Dermis lymphatic vessel endothelial cell (primary cell): Measurements from ENCODE around the gene RGS5. TPM values are rescaled to one million over a fixed set of nuclear protein-coding genes. Genes with fewer than 3 reads are reported as not detected.

Experiments used
- total RNA-seq: library from RNA; depleted of rRNA; stranded (reverse); fragments of >200 nt; gene quantifications from 2 replicates; pipeline ENCODE4 v1.2.1, GENCODE V29; 2014

RGS5 gene
- total RNA-seq, result 0.54 and 0.77 TPM in 2 replicates

DNA sequence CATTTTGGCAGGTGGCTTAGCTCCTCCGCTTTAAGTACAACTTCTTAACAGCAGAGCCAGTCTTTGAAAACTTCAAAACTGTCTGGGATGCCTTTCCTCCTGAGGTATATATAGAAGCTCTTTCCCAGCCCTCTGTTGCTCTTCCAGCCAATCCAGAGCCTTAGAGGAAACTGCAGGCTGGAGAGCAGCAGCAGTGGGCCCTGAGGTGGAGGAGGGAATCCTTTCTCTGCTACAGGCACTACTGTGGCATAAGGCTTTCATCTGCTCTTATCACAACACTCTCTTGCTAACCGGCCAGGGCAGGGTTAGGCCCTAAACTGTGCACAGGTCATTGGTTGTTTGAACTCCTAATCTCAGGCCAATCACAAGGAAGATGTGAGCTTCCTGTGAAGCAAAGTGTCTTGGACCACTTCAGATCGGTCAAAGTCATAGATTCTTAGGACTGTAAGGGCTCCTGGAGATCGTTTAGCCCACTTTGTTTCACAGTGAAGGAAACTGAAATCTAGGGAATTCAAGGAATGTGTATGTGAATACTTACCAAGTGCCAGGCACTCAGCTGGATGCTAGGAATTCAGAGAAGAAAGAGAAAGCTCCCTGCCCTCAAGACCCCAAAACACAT, at the start of gene RGS5:
TSS of gene RGS5 (minus strand) at position 84 of the 619 bp plus-strand sequence. CDS start at position 3, 81 bp downstream.

Other genes starting within 250 kb of the RGS5 start
- gene RGS4, start 133.6 kb downstream of the RGS5 start, total RNA-seq, result 1.2 and 12.6 TPM in 2 replicates
- gene NUF2, start 119.0 kb upstream of the RGS5 start, total RNA-seq, result 2.4 and 2.9 TPM in 2 replicates